ENCODE measurements around the gene TCF25.
A peak's percentile ranks its signal among the peaks of the same experiment; 100 is the strongest.

The TCF25 gene

DNA sequence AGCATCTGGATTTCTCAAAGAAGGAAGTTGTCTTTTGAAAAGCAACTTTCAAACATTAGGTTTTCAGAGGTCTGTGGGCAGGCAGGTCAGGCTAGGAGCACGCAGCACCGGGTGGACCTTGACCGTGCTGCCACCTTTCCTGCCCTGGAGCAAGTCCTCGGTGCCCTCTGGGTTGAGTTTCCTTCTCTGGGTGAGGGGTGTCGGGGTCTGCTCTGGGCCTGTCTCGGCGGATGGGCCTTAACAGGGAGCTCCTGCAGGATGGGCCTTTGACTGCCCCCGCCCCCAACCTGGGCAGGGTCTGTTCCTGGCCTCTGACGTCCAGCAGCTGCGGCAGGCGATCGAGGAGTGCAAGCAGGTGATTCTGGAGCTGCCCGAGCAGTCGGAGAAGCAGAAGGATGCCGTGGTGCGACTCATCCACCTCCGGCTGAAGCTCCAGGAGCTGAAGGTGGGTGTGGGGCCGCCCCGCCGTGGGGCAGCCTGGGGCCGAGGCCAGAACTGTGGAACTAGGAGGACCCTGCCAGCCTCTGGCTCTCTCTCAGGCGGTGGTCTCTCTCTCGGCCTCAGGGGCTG lies 83.9 kb downstream of the TCF25 start:
- no peak for DNase-seq (ENCODE audit: extremely low spot score)
- TF ChIP-seq, protein P1, sequence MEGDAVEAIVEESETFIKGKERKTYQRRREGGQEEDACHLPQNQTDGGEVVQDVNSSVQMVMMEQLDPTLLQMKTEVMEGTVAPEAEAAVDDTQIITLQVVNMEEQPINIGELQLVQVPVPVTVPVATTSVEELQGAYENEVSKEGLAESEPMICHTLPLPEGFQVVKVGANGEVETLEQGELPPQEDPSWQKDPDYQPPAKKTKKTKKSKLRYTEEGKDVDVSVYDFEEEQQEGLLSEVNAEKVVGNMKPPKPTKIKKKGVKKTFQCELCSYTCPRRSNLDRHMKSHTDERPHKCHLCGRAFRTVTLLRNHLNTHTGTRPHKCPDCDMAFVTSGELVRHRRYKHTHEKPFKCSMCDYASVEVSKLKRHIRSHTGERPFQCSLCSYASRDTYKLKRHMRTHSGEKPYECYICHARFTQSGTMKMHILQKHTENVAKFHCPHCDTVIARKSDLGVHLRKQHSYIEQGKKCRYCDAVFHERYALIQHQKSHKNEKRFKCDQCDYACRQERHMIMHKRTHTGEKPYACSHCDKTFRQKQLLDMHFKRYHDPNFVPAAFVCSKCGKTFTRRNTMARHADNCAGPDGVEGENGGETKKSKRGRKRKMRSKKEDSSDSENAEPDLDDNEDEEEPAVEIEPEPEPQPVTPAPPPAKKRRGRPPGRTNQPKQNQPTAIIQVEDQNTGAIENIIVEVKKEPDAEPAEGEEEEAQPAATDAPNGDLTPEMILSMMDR (IDR thresholded peaks at IDR 0.05; ENCODE audit: control extremely low read depth, extremely low read depth, low read depth, missing control alignments): no peak
- ChIA-PET POLR2A (no interaction called here), CTCF (interaction anchor here (1.1 to 1.9 kb wide), 3 partner anchors 8 to 16 kb away, joined by 3 to 5 read pairs (median 3); no protein-coding TSS in a partner anchor)

DNA sequence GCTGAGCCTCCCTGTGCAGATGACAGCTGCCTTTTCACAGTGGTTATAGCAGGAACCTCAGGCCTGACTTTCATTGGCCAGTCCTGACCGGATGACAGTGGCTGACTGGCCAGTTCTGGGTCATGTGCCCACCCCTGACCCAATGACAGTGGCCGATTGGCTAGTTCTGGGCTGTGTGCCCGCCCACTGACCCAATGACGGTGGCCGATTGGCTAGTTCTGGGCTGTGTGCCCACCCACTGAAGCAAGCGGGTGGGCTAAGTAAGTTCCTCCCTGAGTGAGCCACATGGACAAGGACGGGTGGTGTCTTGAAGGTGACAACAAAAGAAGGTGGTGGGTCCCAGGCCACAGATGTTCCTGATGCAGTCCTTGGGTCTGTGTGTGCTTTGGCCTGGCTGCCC lies 84.7 kb downstream of the TCF25 start:
- peak; percentile 31 for DNase-seq (ENCODE audit: extremely low spot score)
- POLR2A ChIA-PET: no interaction called here
- CTCF ChIA-PET: interaction anchor here (1.5 to 1.9 kb wide), 2 partner anchors 11 to 15 kb away, joined by 3 to 5 read pairs; no protein-coding TSS in a partner anchor
- TF ChIP-seq, protein P1 (IDR thresholded peaks at IDR 0.05; ENCODE audit: control extremely low read depth, extremely low read depth, low read depth, missing control alignments): no peak

DNA sequence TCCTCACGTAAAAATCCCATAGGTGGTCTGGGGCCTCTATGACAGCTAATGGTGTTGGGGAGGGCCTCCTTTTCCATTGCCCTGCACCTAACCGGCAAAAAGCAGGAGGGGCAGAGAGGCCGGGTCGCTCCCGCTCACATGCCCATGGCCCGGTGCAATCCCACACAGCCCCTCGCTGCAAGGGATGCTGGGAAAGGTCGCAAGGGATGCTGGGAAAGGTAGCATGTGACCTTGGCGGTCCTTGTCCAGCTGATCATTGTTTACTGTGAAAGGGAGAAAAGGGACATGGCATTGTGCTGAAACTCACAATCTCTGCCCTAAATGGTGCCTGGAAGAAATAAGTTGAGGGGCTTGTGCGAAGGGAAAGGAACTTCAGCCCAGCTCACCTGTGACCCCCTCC lies 85.2 kb downstream of the TCF25 start:
- ChIA-PET POLR2A (no interaction called here), CTCF (interaction anchor here (1.5 to 1.9 kb wide), 2 partner anchors 11 to 14 kb away, joined by 3 to 5 read pairs; no protein-coding TSS in a partner anchor)
- TF ChIP-seq, protein P1 (IDR thresholded peaks at IDR 0.05; ENCODE audit: control extremely low read depth, extremely low read depth, low read depth, missing control alignments): no peak
- no peak for DNase-seq (ENCODE audit: extremely low spot score)

DNA sequence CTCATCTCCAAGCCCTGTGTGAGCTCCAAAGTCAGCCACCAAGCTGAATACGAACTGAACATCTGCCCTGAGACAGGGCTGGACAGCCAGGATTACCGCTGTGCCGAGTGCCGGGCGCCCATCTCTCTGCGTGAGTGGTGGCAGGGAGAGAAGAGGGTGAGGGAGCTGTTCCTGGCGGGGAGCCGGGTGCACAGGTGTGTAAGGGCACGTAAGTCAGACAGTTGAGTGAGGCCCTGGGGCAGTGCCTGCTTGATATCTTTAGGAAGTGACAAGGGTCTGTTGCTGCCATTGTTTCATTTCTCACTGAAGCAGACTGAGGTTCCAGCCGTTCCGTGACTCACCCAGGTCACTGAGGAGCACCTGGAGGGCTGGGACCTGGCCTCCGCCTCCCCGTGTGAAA lies 87.6 kb downstream of the TCF25 start:
- POLR2A ChIA-PET: no interaction called here
- CTCF ChIA-PET: interaction anchor here (1.1 to 1.6 kb wide), 2 partner anchors 11 kb away, joined by 5 read pairs; no protein-coding TSS in a partner anchor
- TF ChIP-seq, protein P1 (IDR thresholded peaks at IDR 0.05; ENCODE audit: control extremely low read depth, extremely low read depth, low read depth, missing control alignments): no peak
- DNase-seq (ENCODE audit: extremely low spot score): no peak

All from GM10248 (cell line).